ENCODE data around the gene GGA1.
"Not testable (repeated sequence)": the region's sequence is repeated elsewhere in the genome, so short reads cannot be mapped to it uniquely, and the experiment has no call there.

Gene GGA1

GRCh38 chr22:37656583-37656982, 47.9 kb downstream of the GGA1 start:
- DNase-seq, result not testable (repeated sequence)

DNA sequence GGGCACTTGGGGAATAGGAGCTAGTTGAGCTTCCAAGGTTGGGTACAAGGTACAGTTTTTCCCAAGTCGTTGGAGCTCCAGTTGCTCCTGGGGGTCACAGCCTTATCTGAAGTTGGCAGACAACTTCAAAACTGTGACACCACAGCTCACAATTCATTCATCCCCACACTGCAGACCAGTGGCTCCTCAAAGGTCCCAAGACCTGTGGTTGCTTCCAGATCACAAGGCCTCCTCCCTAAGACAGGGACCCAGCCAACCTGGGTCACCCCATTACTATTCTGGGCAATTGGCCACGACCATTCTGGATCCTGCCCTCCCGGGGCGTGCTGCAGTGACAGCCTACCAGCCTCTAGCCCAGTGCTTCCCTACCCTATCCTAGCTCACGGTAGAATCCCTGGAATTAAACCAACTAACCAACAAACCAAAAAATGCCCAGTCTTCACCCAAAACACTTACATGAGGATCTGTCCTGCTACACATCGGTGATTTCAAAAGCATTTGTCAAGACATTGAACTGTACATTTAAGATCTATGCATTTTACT, 49.0 kb downstream of the GGA1 start:
- DNase-seq, result peak in 1 of 2 experiments; percentile 29

GRCh38 chr22:37658133-37659065, 49.8 kb downstream of the GGA1 start, which contains the start of gene PDXP:
Gene PDXP (plus strand): TSS chr22:37658723. CDS start chr22:37658783, 60 bp downstream.
- DNase-seq, result peak; percentile 99

DNA sequence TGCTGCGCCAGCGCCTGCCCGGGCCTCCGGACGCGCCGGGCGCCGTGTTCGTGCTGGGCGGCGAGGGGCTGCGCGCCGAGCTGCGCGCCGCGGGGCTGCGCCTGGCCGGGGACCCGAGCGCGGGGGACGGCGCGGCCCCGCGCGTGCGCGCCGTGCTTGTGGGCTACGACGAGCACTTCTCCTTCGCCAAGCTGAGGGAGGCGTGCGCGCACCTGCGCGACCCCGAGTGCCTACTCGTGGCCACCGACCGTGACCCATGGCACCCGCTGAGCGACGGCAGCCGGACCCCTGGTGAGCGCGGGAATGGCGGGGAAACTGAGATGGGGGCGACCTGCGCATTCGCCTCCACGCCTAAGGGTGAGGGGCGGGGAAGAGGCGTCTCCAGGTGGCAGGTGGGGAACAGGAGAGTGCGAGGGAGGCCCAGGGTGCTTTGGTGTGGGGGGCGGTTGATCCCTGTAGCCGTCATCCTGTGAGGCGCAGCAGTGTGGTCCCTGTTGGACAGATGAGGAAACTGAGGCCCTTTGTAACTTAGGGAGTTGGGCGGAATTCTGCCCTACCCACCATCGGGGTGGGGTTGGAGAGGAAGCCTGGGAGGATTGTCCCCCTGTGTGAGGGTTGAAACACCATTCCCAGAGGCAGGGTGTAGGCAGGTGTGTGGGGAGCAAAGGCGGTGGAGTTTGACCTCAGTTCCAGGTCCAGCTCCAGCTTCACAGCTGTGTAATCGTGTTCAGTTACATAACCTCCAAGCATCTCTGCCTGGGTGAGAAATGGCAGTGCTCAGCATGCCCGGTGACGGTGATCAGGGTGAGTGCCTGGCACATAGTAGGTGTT, 50.6 kb downstream of the GGA1 start:
- DNase-seq, result peak; percentile 43 to 50

DNA sequence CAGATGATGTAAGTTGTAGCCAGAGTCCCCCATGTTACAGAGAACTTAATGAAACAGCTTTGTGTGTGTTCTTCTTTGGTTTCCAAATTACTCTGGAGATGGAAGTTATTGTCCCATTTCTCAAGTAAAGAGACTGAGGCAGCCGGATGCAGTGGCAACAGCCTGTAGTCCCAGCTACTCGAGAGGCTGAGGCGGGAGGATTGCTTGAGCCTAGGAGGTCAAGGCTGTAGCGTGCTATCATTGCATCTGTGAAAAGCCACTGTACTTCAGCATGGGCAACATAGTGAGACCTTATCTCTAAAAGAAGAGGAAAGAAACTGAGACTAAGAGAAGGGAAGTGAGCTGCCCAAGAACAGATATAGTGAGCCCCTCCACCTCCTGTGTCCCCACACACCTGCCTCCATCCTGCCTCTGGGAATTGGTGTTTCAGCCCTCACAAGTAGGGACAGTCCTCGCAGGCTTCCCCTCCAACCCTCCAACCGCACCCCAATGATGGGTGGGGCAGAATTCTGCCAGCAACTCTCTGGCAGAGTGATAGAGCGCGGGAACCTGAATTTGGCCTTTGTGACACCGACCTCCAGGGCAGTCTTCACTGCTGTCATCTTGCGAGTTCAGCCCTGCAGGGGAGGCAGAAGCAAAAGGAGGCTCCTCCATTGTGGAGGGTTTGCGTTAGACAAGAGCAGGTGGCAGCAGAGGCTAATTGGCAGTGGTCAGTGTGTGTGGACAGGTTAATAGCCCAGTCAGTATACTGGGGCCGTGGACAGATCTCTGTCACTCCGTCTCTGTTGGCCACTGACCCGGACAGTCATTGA, 51.5 kb downstream of the GGA1 start:
- DNase-seq, result no peak

- DNase-seq, result no peak
Measured at GRCh38 chr22:37660709-37661045, 52.0 kb downstream of the GGA1 start.

GRCh38 chr22:37661160-37661924, 52.7 kb downstream of the GGA1 start:
- no peak for DNase-seq

GRCh38 chr22:37662039-37662438, 53.4 kb downstream of the GGA1 start:
- no peak for DNase-seq

GRCh38 chr22:37663521-37664140, 55.0 kb downstream of the GGA1 start:
- DNase-seq, result no peak

DNA sequence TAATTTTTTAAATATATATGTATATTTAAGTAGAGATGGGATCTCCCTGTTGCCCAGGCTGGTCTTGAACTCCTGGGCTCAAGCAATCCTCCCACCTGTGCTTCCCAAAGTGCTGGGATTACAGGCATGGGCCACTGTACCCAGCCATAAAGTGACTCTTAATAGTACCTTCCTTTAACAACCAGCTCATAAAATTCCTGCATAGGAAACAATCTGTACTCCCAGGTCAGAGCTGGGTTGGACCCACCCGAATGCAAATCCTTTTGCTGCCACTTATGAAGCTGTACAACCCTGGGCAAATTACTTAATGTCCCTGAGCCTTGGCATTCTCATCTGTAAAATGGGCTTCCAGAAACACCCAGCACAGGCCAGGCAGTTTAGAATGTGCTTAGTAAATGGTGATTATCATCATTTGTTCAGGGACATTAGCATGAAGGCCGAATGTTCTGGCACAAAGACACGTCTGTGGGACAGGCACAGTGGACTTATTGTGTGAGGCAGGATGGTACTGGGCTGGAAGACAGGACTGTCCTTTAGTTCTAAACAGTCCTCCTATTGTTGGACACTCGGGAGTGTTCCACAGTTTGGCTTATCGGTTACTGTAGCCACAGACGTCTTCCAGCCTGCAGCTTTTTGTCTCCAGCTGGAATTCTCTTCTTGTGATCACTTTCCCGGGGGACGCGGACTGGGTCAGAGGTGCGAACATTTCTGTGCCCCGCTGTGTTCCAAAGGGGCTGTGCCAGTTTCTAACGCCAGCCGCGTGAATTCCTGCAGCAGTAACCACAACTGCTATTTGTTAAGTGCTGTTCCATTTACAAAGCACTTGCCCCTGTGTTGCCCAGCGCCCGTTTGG, 55.8 kb downstream of the GGA1 start:
- DNase-seq, result no peak

DNA sequence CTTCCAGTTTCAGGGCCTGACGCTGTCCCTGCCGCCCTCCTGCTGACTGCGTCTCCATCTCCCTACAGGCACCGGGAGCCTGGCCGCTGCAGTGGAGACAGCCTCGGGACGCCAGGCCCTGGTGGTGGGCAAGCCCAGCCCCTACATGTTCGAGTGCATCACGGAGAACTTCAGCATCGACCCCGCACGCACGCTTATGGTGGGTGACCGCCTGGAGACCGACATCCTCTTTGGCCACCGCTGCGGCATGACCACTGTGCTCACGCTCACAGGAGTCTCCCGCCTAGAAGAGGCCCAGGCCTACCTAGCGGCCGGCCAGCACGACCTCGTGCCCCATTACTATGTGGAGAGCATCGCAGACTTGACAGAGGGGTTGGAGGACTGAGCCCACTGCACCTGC, 56.9 kb downstream of the GGA1 start:
- DNase-seq, result no peak

- no peak for DNase-seq
Measured at GRCh38 chr22:37669586-37669985, 61.0 kb downstream of the GGA1 start.

DNA sequence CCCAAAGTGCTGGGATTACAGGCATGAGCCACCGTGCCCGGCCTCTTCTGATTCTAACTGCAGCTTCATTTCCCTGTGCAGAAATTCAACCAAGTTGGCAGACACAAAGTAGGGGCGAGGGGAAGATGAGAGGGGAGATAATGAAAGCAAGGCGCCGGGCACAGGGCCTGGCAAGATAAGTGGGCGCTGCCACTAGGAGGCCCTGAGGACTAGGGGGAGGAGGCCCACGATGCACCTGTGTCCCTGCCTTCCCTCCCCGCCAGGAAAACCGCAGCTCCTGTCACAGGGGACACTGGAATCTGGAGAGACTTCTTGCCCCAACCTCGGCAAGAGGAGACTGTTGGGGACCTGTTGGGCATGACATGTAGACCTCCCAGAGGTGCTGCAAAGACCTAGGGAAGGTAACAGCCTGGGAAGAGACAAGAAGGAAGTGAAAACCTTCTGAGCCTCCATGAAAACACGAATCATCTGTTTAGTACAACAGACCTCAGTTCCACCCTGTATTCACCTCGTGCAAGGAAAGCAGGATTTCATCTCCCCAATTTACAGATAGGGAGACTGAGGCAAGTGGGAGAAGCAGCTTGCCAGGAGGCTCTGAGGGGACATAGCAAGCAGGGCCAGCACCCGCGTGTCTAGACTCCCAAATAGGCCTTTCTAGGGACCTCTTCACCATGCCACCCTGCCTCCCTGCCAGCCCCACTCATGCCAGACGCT, 63.7 kb downstream of the GGA1 start:
- no peak for DNase-seq

DNA sequence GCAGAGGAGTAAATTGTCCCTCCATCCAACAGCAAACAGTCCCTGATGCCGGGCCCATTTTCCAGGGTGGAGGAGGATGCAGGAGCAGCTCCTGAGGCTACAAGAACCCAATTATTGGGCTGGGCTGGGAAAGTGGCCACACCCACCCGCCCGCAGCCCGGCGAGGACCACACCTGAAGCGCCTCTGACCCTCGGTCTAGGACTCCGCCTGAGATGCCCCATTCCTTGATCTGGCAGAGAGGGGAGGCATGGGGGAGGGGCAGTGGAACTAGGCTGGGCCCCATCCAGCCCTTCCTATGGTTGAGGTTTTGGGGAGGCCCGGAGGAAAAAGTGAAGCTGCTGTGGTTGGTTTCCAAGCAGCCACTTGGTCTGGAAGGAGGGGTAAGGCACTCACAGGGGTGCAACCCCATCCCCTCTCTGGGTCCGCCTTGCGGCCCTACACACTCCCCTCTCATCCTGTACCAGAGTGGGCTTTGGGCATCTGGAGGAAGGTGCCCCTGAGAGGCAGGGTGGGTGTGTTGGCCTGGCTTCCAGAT, 64.4 kb downstream of the GGA1 start:
- DNase-seq, result peak in 1 of 2 experiments; percentile 42

DNA sequence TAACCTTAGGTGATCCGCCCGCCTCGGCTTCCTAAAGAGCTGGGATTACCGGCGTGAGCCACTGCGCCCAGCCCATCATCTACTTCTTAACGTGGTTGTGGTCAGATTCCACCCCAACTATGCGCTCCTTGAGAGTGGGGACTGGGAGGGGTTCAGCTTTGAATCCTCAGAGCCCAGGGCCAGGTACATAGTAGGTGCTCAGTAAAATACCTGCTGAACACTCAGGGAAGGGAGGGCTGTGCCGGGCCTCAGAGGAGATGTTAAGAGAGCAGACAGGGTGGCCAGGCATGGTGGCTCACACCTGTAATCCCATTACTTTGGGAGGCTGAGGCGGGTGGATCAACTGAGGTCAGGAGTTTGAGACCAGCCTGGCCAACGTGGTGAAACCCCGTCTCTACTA, 65.6 kb downstream of the GGA1 start:
- no peak for DNase-seq

GRCh38 chr22:37674951-37675929, 66.6 kb downstream of the GGA1 start, which contains the start of gene LGALS1:
Gene LGALS1 (plus strand): TSS chr22:37675636. CDS start chr22:37675703, 67 bp downstream.
- DNase-seq, result peak; percentile 77 to 83

GRCh38 chr22:37675930-37676735, 67.5 kb downstream of the GGA1 start:
- peak; percentile 48 to 63 for DNase-seq

Measured in activated T-cell treated with anti-CD3 and anti-CD28 coated beads, Interleukin-2, amount 50 U/mL, for 48 hours (primary cell).